Spinal cord (tissue), 10 donors: ENCODE data around the gene CEACAM19. TPM values are rescaled to one million over a fixed set of nuclear protein-coding genes. Genes with fewer than 3 reads are reported as not detected.
"Not testable (repeated sequence)": the region's sequence is repeated elsewhere in the genome, so short reads cannot be mapped to it uniquely, and the experiment has no call there.

ENCODE experiments used
- DNase-seq, 6 donors: peaks; one replicate each; pipeline versions ENCODE4 v3.0.0 to v3.0.0-alpha.2; 2013 to 2015; ENCODE audit warnings: low spot score in 6 of 6, low read depth in 4 of 6
- H3K27ac ChIP-seq: one replicate; pipeline ENCODE4 v1.5.1; 2013; ENCODE audit warnings: low read depth, low read length, control low read depth
- H3K27me3 ChIP-seq: one replicate; pipeline ENCODE4 v1.6.1; 2013; ENCODE audit warnings: low read length; ENCODE audit not compliant: control insufficient read depth, insufficient read depth
- H3K36me3 ChIP-seq: one replicate; pipeline ENCODE4 v1.6.1; 2013; ENCODE audit warnings: low read length; ENCODE audit not compliant: control insufficient read depth, insufficient read depth
- H3K4me1 ChIP-seq: one replicate; pipeline ENCODE4 v1.6.1; 2013; ENCODE audit warnings: low read length; ENCODE audit not compliant: control insufficient read depth, insufficient read depth
- H3K4me3 ChIP-seq: one replicate; pipeline ENCODE4 v1.5.1; 2013; ENCODE audit warnings: low read depth, low read length, control low read depth
- H3K9me3 ChIP-seq: one replicate; pipeline ENCODE4 v1.6.1; 2013; ENCODE audit warnings: low read length; ENCODE audit not compliant: control insufficient read depth, insufficient read depth
- WGBS: methylation state at CpG from one replicate; pipeline ENCODE4 v1.1.5; 2013; ENCODE audit warnings: missing lambda C conversion rate; ENCODE audit not compliant: insufficient coverage; 5-methylcytosine and 5-hydroxymethylcytosine counted together
- polyA plus RNA-seq, 2 donors: library from polyadenylated mRNA; unstranded; fragments of 120-200 nt; gene quantifications; one replicate each; pipeline ENCODE4 v1.2.1, GENCODE V29; 2013; ENCODE audit not compliant: insufficient read length in 2 of 2
- total RNA-seq, 2 donors: library from RNA; depleted of rRNA in 1 of 2; stranded (reverse); fragments of 120-200 nt in 1 of 2; fragments of >200 nt in 1 of 2; gene quantifications; one replicate each; pipeline versions ENCODE4 v1.2.3 to v1.2.4, GENCODE V29; 2013 to 2014
- donor health status: healthy.

The CEACAM19 gene
- total and polyA plus RNA-seq, 4 donors: 0.79 to 21.5 (median 7.0) TPM

- not testable (repeated sequence) for H3K9me3 ChIP-seq, DNase-seq, H3K27me3 ChIP-seq, H3K27ac ChIP-seq, H3K4me3 ChIP-seq, H3K4me1 ChIP-seq
- H3K36me3 ChIP-seq: peaks cover 18% of the 10 kb centered on the region
- 92% methylated on average over 3 of the region's 3 CpGs for WGBS
Observed at GRCh38 chr19:44684396-44684795, 13.1 kb downstream of the CEACAM19 start.

GRCh38 chr19:44684892-44685863 is 13.9 kb downstream of the CEACAM19 start:
- Histone ChIP-seq H3K27ac (no peak overlapping the region), H3K9me3 (no peaks in the 10 kb centered on the region), H3K36me3 (peaks cover 18% of the 10 kb centered on the region), H3K27me3 (no peaks in the 10 kb centered on the region), H3K4me3 (no peak overlapping the region), H3K4me1 (peaks cover 8% of the 10 kb centered on the region)
- DNase-seq: peak in 1 of 6 donors; percentile 18
- 54% methylated on average over 13 of the region's 25 CpGs for WGBS

GRCh38 chr19:44685877-44686276 is 14.6 kb downstream of the CEACAM19 start:
- peaks cover 8% of the 10 kb centered on the region for H3K4me1 ChIP-seq
- no CpG with 5 or more reads among the region's 4 CpGs for WGBS
- H3K9me3 ChIP-seq: no peaks in the 10 kb centered on the region
- H3K4me3 ChIP-seq: no peak overlapping the region
- peaks cover 12% of the 10 kb centered on the region for H3K36me3 ChIP-seq
- H3K27ac ChIP-seq: no peak overlapping the region
- DNase-seq: no peak
- H3K27me3 ChIP-seq: no peaks in the 10 kb centered on the region

GRCh38 chr19:44686896-44687295 is 15.6 kb downstream of the CEACAM19 start:
- Histone ChIP-seq H3K27me3 (no peaks in the 10 kb centered on the region), H3K4me3 (no peak overlapping the region), H3K36me3 (peaks cover 12% of the 10 kb centered on the region), H3K9me3 (no peaks in the 10 kb centered on the region), H3K27ac (no peak overlapping the region), H3K4me1 (peaks cover 8% of the 10 kb centered on the region)
- WGBS: 73% methylated on average over 2 of the region's 4 CpGs
- DNase-seq: no peak

- Histone ChIP-seq H3K9me3 (no peaks in the 10 kb centered on the region), H3K27ac (no peak overlapping the region), H3K4me3 (no peak overlapping the region), H3K27me3 (no peaks in the 10 kb centered on the region), H3K36me3 (peaks cover 8% of the 10 kb centered on the region), H3K4me1 (peaks cover 8% of the 10 kb centered on the region)
- WGBS: 80% methylated on average over 7 of the region's 7 CpGs
- DNase-seq: no peak
Observed at GRCh38 chr19:44687888-44688287, 16.6 kb downstream of the CEACAM19 start.

- Histone ChIP-seq H3K9me3 (no peaks in the 10 kb centered on the region), H3K27me3 (no peaks in the 10 kb centered on the region), H3K4me3 (no peak overlapping the region), H3K27ac (no peak overlapping the region), H3K4me1 (peaks cover 8% of the 10 kb centered on the region), H3K36me3 (no peaks in the 10 kb centered on the region)
- DNase-seq: peak; percentile 21 to 90 (median 42)
- 48% methylated on average over 8 of the region's 11 CpGs for WGBS
Observed at GRCh38 chr19:44689290-44690130, 18.2 kb downstream of the CEACAM19 start.

- WGBS: no CpG with 5 or more reads among the region's 3 CpGs
- H3K4me1 ChIP-seq: peaks cover 8% of the 10 kb centered on the region
- H3K27ac ChIP-seq: no peak overlapping the region
- no peaks in the 10 kb centered on the region for H3K27me3 ChIP-seq
- H3K9me3 ChIP-seq: no peaks in the 10 kb centered on the region
- H3K4me3 ChIP-seq: no peak overlapping the region
- DNase-seq: no peak
- no peaks in the 10 kb centered on the region for H3K36me3 ChIP-seq
Observed at GRCh38 chr19:44690131-44690440, 18.8 kb downstream of the CEACAM19 start.

- no peaks in the 10 kb centered on the region for H3K27me3 ChIP-seq
- H3K4me3 ChIP-seq: no peak overlapping the region
- peaks cover 8% of the 10 kb centered on the region for H3K4me1 ChIP-seq
- H3K9me3 ChIP-seq: no peaks in the 10 kb centered on the region
- WGBS: 88% methylated on average over 2 of the region's 5 CpGs
- H3K36me3 ChIP-seq: no peaks in the 10 kb centered on the region
- H3K27ac ChIP-seq: no peak overlapping the region
- DNase-seq: no peak
Observed at GRCh38 chr19:44692379-44692721, 21.1 kb downstream of the CEACAM19 start.

GRCh38 chr19:44694184-44694579 is 22.9 kb downstream of the CEACAM19 start:
- 53% methylated on average over 2 of the region's 2 CpGs for WGBS
- Histone ChIP-seq H3K27me3 (no peaks in the 10 kb centered on the region), H3K9me3 (no peaks in the 10 kb centered on the region), H3K4me1 (peaks cover 5% of the 10 kb centered on the region), H3K27ac (no peak overlapping the region), H3K4me3 (no peak overlapping the region), H3K36me3 (no peaks in the 10 kb centered on the region)
- no peak for DNase-seq
